ENCODE results near the gene RAB23.

RAB23 gene

GRCh38 chr6:57174511-57174907 is 47.6 kb downstream of the RAB23 start:
- Histone ChIP-seq H3K27ac (replicated peaks; ENCODE audit: low read length) (no peak overlapping the region), H3K18ac (ENCODE audit: low read length) (no peak overlapping the region), H3K23ac (ENCODE audit: low read depth, low read length, poor library complexity) (no peak overlapping the region), H3K4ac (ENCODE audit: low read length) (no peak overlapping the region), H3K36me3 (replicated peaks in 1 of 2; ENCODE audit: control insufficient read depth in 2 of 2, insufficient read depth in 2 of 2, low read length in 2 of 2) (peaks cover 0 to 8% of the 10 kb centered on the region in 2 donors), H2BK120ac (ENCODE audit: low read depth, low read length) (no peak overlapping the region), H3K14ac (ENCODE audit: low read length) (no peak overlapping the region), H3K4me2 (ENCODE audit: insufficient read depth, low read length, poor library complexity, severe bottlenecking) (no peak overlapping the region), H2AK5ac (ENCODE audit: low read depth, low read length) (no peak overlapping the region), H3K79me1 (ENCODE audit: low read depth, low read length) (peaks cover 3% of the 10 kb centered on the region), H3K4me1 (ENCODE audit: control insufficient read depth in 2 of 2, insufficient read depth in 1 of 2, low read depth in 1 of 2, low read length in 2 of 2) (peaks cover 5 to 8% of the 10 kb centered on the region in 2 donors), H4K8ac (ENCODE audit: low read depth, low read length) (no peak overlapping the region), H3K4me3 (ENCODE audit: low read length in 2 of 2) (no peak overlapping the region), H3K9me3 (replicated peaks in 1 of 2; ENCODE audit: control insufficient read depth in 2 of 2, insufficient read depth in 1 of 2, low read depth in 1 of 2, low read length in 2 of 2) (no peaks in the 10 kb centered on the region), H2BK15ac (ENCODE audit: low read length) (no peak overlapping the region), H2BK12ac (ENCODE audit: low read length) (no peak overlapping the region), H3K9ac (ENCODE audit: low read depth, low read length, poor library complexity) (no peak overlapping the region), H4K91ac (ENCODE audit: low read depth, low read length, poor library complexity) (no peak overlapping the region), H2AFZ (ENCODE audit: low read length) (no peak overlapping the region), H2BK5ac (ENCODE audit: low read length) (no peak overlapping the region), H3K27me3 (ENCODE audit: control insufficient read depth in 3 of 3, insufficient read depth in 3 of 3, low read depth in 1 of 3, low read length in 3 of 3) (peaks cover 0 to 10% (median 0%) of the 10 kb centered on the region in 3 experiments)
- WGBS, 2 donors (ENCODE audit: extremely low coverage in 2 of 2, insufficient read length in 2 of 2, insufficient replicate concordance in 1 of 2): no CpG with 5 or more reads among the region's 3 CpGs
- DNase-seq (ENCODE audit: low spot score): no peak

- H2BK15ac ChIP-seq (ENCODE audit: low read length): no peak overlapping the region
- H2AK5ac ChIP-seq (ENCODE audit: low read depth, low read length): no peak overlapping the region
- H3K14ac ChIP-seq (ENCODE audit: low read length): no peak overlapping the region
- no peak overlapping the region for H2BK5ac ChIP-seq (ENCODE audit: low read length)
- no peak overlapping the region for H3K4me3 ChIP-seq (ENCODE audit: low read length in 2 of 2)
- H3K36me3 ChIP-seq (replicated peaks in 1 of 2; ENCODE audit: control insufficient read depth in 2 of 2, insufficient read depth in 2 of 2, low read length in 2 of 2): peaks cover 0 to 7% of the 10 kb centered on the region in 2 donors
- no peak for DNase-seq (ENCODE audit: low spot score)
- no peak overlapping the region for H3K9ac ChIP-seq (ENCODE audit: low read depth, low read length, poor library complexity)
- H2BK12ac ChIP-seq (ENCODE audit: low read length): no peak overlapping the region
- H2AFZ ChIP-seq (ENCODE audit: low read length): no peak overlapping the region
- H3K4ac ChIP-seq (ENCODE audit: low read length): no peak overlapping the region
- peaks cover 5 to 8% of the 10 kb centered on the region in 2 donors for H3K4me1 ChIP-seq (ENCODE audit: control insufficient read depth in 2 of 2, insufficient read depth in 1 of 2, low read depth in 1 of 2, low read length in 2 of 2)
- peaks cover 3% of the 10 kb centered on the region for H3K79me1 ChIP-seq (ENCODE audit: low read depth, low read length)
- no peak overlapping the region for H3K4me2 ChIP-seq (ENCODE audit: insufficient read depth, low read length, poor library complexity, severe bottlenecking)
- WGBS, 2 donors (ENCODE audit: extremely low coverage in 2 of 2, insufficient read length in 2 of 2, insufficient replicate concordance in 1 of 2): no CpG with 5 or more reads among the region's 5 CpGs
- no peak overlapping the region for H3K23ac ChIP-seq (ENCODE audit: low read depth, low read length, poor library complexity)
- H3K27ac ChIP-seq (replicated peaks; ENCODE audit: low read length): no peak overlapping the region
- no peak overlapping the region for H2BK120ac ChIP-seq (ENCODE audit: low read depth, low read length)
- H3K27me3 ChIP-seq (ENCODE audit: control insufficient read depth in 3 of 3, insufficient read depth in 3 of 3, low read depth in 1 of 3, low read length in 3 of 3): peaks cover 0 to 10% (median 0%) of the 10 kb centered on the region in 3 experiments
- no peak overlapping the region for H3K18ac ChIP-seq (ENCODE audit: low read length)
- no peak overlapping the region for H4K8ac ChIP-seq (ENCODE audit: low read depth, low read length)
- no peak overlapping the region for H4K91ac ChIP-seq (ENCODE audit: low read depth, low read length, poor library complexity)
- H3K9me3 ChIP-seq (replicated peaks in 1 of 2; ENCODE audit: control insufficient read depth in 2 of 2, insufficient read depth in 1 of 2, low read depth in 1 of 2, low read length in 2 of 2): no peaks in the 10 kb centered on the region
Observed at GRCh38 chr6:57173886-57174510, 48.1 kb downstream of the RAB23 start.

GRCh38 chr6:57173056-57173885 is 48.8 kb downstream of the RAB23 start:
- Histone ChIP-seq H4K91ac (ENCODE audit: low read depth, low read length, poor library complexity) (no peak overlapping the region), H3K9ac (ENCODE audit: low read depth, low read length, poor library complexity) (no peak overlapping the region), H3K23ac (ENCODE audit: low read depth, low read length, poor library complexity) (no peak overlapping the region), H3K79me1 (ENCODE audit: low read depth, low read length) (peaks cover 3% of the 10 kb centered on the region), H3K4me3 (ENCODE audit: low read length in 2 of 2) (peak overlapping the region; percentile 48 to 83), H3K4ac (ENCODE audit: low read length) (no peak overlapping the region), H3K36me3 (replicated peaks in 1 of 2; ENCODE audit: control insufficient read depth in 2 of 2, insufficient read depth in 2 of 2, low read length in 2 of 2) (peaks cover 0 to 14% of the 10 kb centered on the region in 2 donors), H3K27ac (replicated peaks; ENCODE audit: low read length) (no peak overlapping the region), H3K18ac (ENCODE audit: low read length) (no peak overlapping the region), H2BK15ac (ENCODE audit: low read length) (no peak overlapping the region), H2AK5ac (ENCODE audit: low read depth, low read length) (no peak overlapping the region), H3K27me3 (ENCODE audit: control insufficient read depth in 3 of 3, insufficient read depth in 3 of 3, low read depth in 1 of 3, low read length in 3 of 3) (peaks cover 0 to 10% (median 0%) of the 10 kb centered on the region in 3 experiments), H2BK120ac (ENCODE audit: low read depth, low read length) (no peak overlapping the region), H4K8ac (ENCODE audit: low read depth, low read length) (no peak overlapping the region), H2AFZ (ENCODE audit: low read length) (peak overlapping the region; percentile 90), H3K14ac (ENCODE audit: low read length) (no peak overlapping the region), H2BK5ac (ENCODE audit: low read length) (no peak overlapping the region), H2BK12ac (ENCODE audit: low read length) (no peak overlapping the region), H3K4me1 (ENCODE audit: control insufficient read depth in 2 of 2, insufficient read depth in 1 of 2, low read depth in 1 of 2, low read length in 2 of 2) (peaks cover 5 to 8% of the 10 kb centered on the region in 2 donors), H3K4me2 (ENCODE audit: insufficient read depth, low read length, poor library complexity, severe bottlenecking) (peak overlapping the region; percentile 91), H3K9me3 (replicated peaks in 1 of 2; ENCODE audit: control insufficient read depth in 2 of 2, insufficient read depth in 1 of 2, low read depth in 1 of 2, low read length in 2 of 2) (no peaks in the 10 kb centered on the region)
- WGBS, 2 donors (ENCODE audit: extremely low coverage in 2 of 2, insufficient read length in 2 of 2, insufficient replicate concordance in 1 of 2): no CpG with 5 or more reads among the region's 19 CpGs
- no peak for DNase-seq (ENCODE audit: low spot score)

Measured in neuronal stem cell (in vitro differentiated cells).